GM12865 (cell line): ENCODE data around the gene EEIG1.

Source experiments
- DNase-seq: peaks from one replicate; pipeline ENCODE4 v3.0.0; 2010; ENCODE audit warnings: low read depth
- H3K4me3 ChIP-seq: 2 replicates; pipeline ENCODE4 v1.5.1; 2011; ENCODE audit warnings: mild to moderate bottlenecking, low read depth, low read length, control low read depth
- CTCF ChIP-seq: IDR thresholded peaks from 2 replicates; pipeline ENCODE4 v1.5.1; 2011; ENCODE audit warnings: low read length, control low read depth, low read depth, inconsistent platforms; ENCODE audit not compliant: insufficient read depth; ENCODE audit errors: missing control alignments

The EEIG1 gene

GRCh38 chr9:128001151-128001778, 20.5 kb upstream of the EEIG1 start:
- no peak for DNase-seq
- no peak for TF ChIP-seq CTCF
- no peak overlapping the region for H3K4me3 ChIP-seq

- no peak for DNase-seq
- H3K4me3 ChIP-seq: no peak overlapping the region
- no peak for TF ChIP-seq CTCF
Measured at GRCh38 chr9:127999461-127999860, 18.7 kb upstream of the EEIG1 start.

GRCh38 chr9:127993721-127994120, 12.9 kb upstream of the EEIG1 start:
- no peak for DNase-seq
- H3K4me3 ChIP-seq: no peak overlapping the region
- no peak for TF ChIP-seq CTCF

GRCh38 chr9:127991757-127992274, 11.0 kb upstream of the EEIG1 start:
- H3K4me3 ChIP-seq: no peak overlapping the region
- no peak for TF ChIP-seq CTCF
- no peak for DNase-seq

- no peak overlapping the region for H3K4me3 ChIP-seq
- no peak for TF ChIP-seq CTCF
Measured at GRCh38 chr9:127991017-127991756, 10.4 kb upstream of the EEIG1 start.

GRCh38 chr9:127990554-127990953, 9.8 kb upstream of the EEIG1 start:
- no peak for TF ChIP-seq CTCF
- no peak for DNase-seq
- no peak overlapping the region for H3K4me3 ChIP-seq

More at GRCh38 chr9:127991017-127991756, 10.4 kb upstream of the EEIG1 start:
- DNase-seq: no peak
